ENCODE data around the gene ADAMTS1.

ADAMTS1 gene

DNA sequence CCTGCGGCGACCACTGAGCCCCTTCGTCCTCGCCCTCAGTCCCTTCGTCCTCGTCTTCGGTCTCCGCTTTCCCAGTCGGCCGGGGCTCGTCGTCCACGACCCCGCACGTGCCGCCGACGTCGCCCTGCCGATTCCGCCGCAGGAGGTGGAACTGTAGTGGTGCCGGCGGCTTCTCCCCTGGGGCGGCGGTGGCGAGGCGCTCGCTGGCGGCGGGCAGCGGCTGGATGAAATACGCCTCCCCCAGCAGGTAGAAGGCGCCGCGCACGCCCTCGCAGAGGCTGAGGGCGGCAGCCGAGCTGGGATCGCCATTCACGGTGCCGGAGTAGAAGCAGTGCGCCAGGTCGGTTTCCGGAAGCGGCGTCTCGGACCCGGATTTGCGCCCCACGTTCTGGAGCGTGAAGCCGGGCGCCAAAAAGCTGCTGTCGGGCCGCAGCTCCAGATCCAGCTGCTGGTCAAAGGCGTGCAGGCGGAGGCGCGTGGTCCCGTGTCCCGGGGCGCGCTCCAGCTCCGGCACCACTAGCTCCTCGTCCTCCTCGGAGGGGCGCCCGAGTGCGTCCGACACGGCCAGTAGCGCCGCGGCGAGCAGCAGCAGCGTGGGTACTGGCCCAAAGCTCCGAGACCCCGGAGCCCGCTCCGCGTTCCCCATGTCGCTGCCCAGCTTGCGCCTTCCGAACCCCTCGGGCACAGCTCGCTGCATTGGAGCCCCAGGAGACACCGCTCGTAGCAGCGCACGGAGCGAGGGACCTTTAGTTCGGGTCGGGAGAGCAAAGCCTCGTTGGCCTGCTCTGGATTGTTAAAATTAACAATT is 747 bp downstream of the ADAMTS1 start:
- no peak for DNase-seq

- no peak for DNase-seq
These were observed 1.3 kb downstream of the ADAMTS1 start for GRCh38 chr21:26843933-26844257.

GRCh38 chr21:26842974-26843932 is 2.0 kb downstream of the ADAMTS1 start:
- DNase-seq = no peak

DNA sequence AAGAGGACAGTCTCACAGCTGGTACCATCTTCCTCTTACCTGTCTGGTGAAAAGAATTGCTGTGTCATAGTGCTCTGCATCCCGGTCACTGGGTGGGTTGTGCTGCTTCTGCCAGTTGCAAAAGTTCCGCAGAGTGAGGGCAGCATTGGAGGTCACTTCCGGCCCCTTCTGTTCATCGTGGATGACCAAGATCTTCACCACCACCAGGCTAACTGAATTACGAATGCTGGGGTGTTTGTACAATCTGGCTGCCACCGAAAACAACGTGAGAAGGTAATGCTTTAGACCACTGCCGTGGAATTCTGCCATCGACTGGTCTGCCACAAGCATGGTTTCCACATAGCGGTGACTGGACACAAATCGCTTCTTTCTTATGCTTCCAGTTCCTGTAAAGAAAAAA is 2.9 kb downstream of the ADAMTS1 start:
- no peak for DNase-seq

DNA sequence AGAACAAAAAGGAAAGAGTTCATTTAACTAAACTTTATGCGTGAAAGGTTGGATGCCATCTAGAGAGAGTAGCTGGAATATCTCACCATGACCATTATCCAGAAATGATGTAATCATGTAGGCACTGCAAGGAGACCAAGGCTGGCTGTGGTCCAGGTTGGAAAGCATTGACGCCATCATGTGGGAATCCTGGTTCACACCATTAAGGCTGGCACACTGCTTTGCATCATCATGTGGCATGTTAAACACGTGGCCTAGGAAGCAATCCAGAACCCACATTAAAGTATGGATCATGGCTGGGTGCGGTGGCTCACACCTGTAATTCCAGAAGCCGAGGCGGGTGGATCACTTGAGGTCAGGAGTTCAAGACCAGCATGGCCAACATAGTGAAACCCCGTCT is 4.3 kb downstream of the ADAMTS1 start:
- DNase-seq = no peak

DNA sequence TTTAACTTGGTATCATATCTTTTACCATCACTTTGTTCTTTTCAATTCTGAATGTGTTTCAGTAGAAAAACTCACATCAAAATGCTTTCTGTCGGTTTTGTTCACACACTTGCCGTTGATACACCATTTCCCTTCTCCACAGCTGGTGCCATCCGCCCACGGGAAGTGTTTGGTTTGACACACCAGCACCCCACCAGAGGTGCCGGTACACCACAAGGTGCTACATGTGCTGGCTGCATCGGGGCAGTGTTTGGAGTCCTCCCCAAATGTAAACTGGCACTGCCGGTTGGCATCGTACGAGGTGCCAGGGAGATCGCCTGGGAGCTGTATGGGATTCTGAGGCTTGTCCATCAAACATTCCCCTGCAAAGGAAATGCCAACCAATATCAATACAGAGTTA is 5.0 kb downstream of the ADAMTS1 start:
- peak in 1 of 2 experiments; percentile 22 for DNase-seq

- no peak for DNase-seq
These were observed 7.7 kb downstream of the ADAMTS1 start for GRCh38 chr21:26837539-26837938.

GRCh38 chr21:26836528-26836927 is 8.7 kb downstream of the ADAMTS1 start:
- DNase-seq = no peak

DNA sequence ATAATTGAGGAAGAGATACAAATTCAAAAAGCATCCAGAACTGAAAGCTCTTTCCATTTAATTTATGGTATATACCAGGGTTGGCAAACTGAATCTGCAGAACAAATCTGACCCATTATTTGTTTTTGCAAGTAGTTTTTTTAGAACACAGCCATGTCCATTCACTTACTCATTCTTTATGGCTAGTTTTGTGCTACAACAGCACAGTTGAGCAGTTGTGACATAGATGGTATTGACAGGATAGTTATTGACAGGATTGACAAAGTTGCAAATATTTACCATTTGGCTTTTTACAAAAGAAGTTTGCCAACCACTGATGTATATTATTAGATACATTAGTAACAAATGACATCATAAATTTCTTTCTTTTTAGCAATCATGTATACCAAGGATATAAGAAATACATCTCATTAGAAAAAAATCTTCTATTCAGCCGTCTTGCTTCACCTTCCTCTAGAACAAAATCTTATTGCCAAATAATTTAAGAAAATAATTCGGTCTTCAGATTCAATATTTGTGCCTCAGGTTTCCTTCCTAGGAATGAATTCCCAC is 9.4 kb downstream of the ADAMTS1 start:
- DNase-seq = no peak

DNA sequence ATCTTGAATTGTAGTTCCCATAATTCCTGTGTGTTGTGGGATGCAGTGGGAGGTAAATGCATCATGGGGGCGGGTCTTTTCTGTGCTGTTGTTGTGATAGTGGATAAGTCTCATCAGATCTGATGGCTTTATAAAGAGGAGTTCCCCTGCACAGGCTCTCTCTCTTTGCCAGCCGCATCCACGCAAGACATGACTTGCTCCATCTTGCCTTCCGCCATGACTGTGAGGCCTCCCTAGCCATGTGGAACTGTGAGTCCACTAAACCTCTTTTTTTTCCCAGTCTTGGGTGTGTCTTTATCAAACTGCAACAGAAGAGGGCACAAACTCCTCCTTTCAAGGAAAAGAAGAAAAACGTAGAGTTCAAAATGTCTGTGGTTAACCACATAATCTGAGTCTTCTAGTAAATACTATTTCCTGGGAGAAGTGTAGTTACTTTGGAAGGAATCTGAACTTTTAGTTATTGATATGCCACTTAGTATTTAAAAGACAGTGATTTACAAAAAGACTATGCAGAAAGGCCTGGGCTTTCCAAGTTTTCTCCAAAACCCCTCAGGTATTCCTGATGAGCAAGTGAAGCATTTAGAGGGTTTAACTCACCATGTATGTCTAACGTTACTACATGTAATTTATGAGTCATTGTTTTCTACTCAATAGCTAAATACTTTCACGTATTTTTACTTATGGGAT is 10.0 kb downstream of the ADAMTS1 start:
- DNase-seq = no peak

GRCh38 chr21:26834181-26834905 is 10.9 kb downstream of the ADAMTS1 start:
- DNase-seq = no peak

DNA sequence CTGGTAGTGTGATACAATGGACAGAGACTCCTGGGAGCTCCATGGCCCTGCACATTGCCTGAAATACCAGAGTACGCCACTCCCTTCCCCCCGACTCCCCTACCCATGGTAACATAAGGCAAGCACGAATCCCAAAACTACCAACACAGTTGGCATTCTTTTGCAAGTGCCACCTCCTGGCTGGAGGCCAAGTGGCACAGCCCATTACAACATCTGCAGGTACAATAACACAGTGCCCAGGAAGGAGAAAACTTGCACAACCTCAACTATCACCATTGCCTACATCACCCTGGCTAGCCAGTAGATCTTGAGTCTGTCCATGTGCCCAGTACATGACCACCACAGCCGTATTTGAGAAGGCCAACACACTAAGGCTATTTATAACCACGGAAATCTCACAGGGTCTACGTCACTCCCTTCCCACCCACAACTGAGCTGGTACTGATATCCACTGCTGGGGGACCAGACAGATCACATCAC is 11.7 kb downstream of the ADAMTS1 start:
- no peak for DNase-seq

- DNase-seq = no peak
These were observed 12.2 kb downstream of the ADAMTS1 start for GRCh38 chr21:26833011-26833410.

- DNase-seq = no peak
These were observed 12.7 kb downstream of the ADAMTS1 start for GRCh38 chr21:26832546-26832945.

DNA sequence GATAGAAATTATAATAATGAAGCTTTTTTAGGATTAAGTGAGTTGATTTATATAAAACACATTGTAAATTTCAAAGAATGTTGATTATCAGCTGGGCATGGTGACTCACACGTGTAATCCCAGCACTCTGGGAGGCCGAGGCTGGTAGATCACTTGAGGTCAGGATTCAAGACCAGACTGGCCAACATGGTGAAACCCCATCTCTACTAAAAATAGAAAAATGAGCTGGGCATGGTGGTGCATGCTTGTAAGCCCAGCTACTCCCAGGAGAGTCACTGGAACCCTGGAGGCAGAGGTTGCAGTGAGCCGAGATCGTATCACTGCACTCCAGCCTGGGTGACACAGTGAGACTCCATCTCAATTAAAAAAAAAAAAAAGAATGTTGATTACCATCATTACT is 18.4 kb downstream of the ADAMTS1 start:
- no peak for DNase-seq

DNA sequence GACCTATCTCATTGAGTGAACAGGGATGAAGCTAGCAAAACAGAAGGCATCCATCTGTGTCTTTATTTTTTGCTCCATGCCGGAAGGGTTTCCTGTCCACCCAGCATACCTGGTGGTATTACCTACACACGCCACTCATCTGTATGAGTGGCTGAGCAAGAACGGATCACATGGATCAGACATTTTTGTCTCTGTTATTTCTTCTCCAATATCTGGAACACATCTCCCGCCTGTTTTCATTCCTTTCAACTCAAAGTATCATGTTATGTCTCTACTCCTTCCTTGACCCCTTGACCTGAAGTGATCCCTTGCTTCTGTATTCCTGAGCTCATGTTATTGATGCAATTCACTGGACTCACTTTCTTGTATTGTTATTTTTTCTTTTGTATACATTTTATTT is 24.7 kb downstream of the ADAMTS1 start:
- DNase-seq = no peak

- DNase-seq = no peak
These were observed 25.4 kb downstream of the ADAMTS1 start for GRCh38 chr21:26819740-26820324.

GRCh38 chr21:26818906-26819305 is 26.3 kb downstream of the ADAMTS1 start:
- no peak for DNase-seq

- DNase-seq = no peak
These were observed 30.0 kb downstream of the ADAMTS1 start for GRCh38 chr21:26815197-26815596.

GRCh38 chr21:26814386-26814785 is 30.8 kb downstream of the ADAMTS1 start:
- no peak for DNase-seq

DNA sequence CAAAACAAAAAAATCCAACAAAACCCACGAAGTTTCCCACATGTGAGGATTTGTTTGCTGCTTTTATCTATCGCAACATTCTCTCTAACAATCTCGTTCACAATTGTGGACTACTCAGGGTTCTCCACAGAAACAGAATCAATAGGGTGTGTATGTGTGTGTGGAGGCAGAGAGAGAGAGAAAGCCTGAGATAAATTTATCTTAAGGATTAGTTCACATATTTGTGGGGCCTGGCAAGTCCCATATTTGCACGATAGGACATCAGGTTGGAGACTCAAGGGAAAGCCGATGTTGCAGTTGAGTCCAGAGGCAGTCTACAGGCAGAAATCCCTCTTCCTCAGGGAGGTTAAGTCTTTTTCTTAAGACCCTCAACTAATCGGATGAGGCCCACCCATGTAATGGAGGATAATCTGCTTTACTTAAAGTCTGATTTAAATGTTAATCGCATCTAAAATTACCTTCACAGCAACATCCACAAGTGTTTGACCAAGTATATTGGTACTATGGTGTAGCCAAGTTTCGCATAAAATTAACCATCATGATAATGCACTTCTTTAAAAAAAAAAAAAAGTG is 31.7 kb downstream of the ADAMTS1 start:
- DNase-seq = no peak

- no peak for DNase-seq
These were observed 33.0 kb downstream of the ADAMTS1 start for GRCh38 chr21:26812173-26812572.

Data from stimulated activated CD4-positive, alpha-beta T cell treated with anti-CD3 and anti-CD28 coated beads, Interleukin-4, amount 100 ng/mL, for 4 hours (primary cell).